ENCODE measurements around the gene CSPG4.
"Not testable (repeated sequence)": the region's sequence is repeated elsewhere in the genome, so short reads cannot be mapped to it uniquely, and the experiment has no call there.

The CSPG4 gene

GRCh38 chr15:75738014-75738646, 25.5 kb upstream of the CSPG4 start:
- no peak for DNase-seq

DNA sequence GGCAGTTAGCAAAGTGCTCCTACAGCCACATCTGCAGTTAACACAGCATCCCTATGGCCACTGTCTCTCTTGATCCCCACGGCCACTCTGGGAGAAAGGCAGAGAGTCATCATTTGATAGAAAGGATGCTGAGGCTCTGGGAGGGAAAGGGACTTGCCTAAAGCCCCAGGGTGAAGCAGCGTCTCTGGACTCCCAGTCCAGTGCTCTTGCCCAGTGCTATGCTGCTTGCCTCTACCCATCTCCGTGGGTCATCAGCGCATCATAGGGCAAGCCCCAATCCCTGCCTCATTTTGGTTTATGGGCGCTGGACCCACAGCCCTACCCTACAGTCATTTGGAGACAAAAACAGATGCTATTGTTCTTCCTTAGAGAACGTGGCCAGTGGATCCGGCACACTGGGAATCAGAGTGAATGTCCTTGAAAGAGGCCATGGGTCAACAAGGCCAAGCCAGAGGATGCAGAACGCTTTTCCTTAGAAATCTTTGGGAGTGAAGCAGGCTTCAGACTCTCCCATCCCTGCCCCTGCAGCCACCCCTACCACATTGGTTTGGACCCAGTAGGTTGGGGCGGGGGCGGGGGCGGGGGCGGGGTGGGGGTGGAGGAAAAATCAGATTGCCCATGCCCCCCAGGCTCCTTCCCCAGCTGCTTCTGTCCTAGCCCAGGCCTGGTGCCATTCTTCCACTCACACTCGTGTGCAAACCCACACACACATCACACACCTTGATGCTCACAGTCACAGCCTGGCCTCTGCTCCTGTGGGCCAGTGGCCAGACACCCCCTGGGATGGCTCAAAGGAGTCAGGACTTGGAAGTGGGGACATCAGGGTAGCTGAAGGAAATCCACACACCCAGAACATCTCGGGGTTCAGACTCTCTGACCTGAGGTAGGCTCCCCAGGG, 24.7 kb upstream of the CSPG4 start:
- not testable (repeated sequence) for DNase-seq

GRCh38 chr15:75736256-75736655, 23.6 kb upstream of the CSPG4 start:
- DNase-seq = no peak

DNA sequence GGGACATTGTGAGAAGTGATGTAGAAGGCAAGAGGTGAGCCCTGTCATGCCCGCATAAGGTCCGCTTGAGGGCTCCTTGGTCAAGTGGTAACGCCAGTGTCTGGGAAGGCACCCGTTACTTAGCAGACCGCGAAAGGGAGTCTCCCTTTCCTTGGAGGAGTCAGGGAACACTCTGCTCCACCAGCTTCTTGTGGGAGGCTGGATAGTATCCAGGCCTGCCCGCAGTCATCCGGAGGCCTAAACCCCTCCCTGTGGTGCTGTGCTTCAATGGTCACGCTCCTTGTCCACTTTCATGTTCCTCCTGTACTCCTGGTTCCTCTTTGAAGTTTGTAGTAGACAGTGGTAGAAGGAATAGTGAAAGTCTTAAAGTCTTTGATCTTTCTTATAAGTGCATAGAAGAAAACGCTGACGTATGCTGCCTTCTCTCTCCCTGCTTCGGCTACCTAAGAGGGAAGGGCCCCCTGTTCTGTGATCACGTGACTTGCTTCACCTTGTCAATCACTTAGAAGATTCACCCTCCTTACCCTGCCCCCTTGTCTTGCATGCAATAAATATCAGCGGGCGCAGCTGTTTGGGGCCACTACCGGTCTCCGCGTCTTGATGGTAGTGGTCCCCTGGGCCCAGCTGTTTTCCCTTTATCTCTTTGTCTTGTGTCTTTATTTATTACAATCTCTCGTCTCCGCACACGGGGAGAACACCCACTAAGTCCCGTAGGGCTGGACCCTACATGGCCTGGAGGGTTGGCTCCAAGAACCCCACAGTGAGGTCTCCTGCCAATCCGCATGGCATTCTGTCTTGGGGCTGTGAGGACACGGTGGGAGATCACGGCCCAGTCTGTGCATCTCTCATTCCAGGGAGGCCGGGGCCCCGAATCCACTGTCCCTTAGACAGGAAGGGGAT, 22.5 kb upstream of the CSPG4 start:
- not testable (repeated sequence) for DNase-seq

- no peak for DNase-seq
Observed at GRCh38 chr15:75733761-75734651, 21.4 kb upstream of the CSPG4 start.

GRCh38 chr15:75732809-75733451, 20.3 kb upstream of the CSPG4 start:
- peak; percentile 83 for DNase-seq

- DNase-seq = no peak
Observed at GRCh38 chr15:75732177-75732808, 19.6 kb upstream of the CSPG4 start.

DNA sequence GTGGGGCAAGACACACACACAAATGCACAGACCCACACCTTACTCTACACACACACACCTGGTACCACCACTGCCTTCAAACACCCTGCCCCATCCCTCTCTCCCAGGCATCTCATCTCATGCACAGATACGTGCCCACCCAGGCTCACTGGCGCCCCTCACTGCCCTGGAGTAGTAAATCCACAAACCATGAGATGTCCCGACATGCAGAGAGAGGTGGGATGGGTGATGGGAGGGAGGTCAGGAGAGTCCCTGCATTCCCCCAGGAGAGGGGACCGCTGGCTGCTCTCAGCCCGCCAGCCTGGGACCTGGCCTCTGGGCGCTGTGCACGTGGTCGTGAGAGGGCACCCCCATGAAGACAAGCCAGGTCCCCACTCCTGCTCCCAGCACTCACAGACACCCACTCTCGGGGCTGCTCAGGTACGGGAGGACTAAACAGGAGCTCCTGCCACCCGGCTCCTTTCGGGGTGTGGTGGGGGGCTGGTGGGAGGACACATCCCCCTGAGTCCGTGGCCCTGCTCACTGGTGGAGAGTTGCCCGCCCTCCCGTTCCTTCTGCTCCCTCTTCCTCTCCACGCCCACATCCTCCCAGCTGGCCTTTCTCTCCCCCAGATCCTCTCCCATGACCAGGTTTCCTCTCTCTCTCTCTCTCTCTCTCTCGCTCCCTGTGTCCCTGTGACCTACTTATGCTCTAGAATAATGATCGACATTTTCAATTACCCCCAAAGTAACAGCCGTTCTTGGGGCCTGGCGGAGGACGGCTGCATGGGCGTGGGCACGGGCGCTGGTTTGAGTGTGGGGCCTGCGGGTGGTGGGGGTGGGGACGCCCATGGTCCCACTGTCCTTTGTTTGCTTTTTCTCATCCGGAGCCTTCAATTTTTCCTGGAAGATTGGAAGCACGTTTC, 18.9 kb upstream of the CSPG4 start:
- DNase-seq = no peak

DNA sequence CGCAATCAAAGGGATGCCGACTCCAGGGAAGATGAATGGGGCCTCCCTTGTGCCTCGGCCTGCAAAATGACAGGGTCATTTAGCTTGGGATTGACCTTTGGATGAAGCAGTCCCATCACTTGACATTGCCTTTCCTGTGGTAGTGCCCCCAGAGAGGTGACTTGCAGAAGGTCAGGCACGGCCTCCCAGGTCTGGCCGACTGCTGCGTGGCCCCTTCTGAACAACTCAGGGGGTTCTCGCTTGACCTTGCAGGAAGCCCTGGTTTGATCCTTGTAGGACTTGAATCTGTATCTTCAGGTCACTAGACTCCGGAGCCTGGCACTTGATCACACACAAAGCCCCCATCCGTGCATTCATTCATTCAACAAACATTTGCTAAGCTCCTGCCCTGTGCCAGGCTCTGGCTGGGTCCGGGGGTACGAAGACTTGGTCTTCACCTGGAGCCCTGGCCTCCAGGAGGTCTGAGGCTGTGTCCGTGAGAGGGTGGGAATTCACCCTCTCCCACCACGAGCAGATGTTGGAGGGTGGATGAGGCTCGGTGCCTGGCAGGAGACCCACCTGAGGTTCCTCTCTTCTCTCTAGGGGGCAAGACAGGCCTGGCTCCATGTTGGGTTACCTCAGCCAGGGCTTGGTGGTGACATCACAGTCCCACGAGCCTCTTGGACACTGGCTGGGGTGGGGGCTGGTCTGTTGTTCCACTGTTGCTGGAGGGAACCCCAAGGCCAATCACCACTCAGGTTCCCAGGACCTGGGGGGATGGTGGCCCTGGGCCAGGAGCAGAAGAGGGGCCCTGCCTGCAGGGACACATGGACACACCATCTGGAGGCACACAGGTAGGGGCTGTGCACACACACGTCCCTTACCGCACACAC, 18.0 kb upstream of the CSPG4 start:
- not testable (repeated sequence) for DNase-seq

- DNase-seq = no peak
Observed at GRCh38 chr15:75729326-75730069, 16.9 kb upstream of the CSPG4 start.

GRCh38 chr15:75727851-75728715, 15.4 kb upstream of the CSPG4 start:
- DNase-seq = peak; percentile 41

DNA sequence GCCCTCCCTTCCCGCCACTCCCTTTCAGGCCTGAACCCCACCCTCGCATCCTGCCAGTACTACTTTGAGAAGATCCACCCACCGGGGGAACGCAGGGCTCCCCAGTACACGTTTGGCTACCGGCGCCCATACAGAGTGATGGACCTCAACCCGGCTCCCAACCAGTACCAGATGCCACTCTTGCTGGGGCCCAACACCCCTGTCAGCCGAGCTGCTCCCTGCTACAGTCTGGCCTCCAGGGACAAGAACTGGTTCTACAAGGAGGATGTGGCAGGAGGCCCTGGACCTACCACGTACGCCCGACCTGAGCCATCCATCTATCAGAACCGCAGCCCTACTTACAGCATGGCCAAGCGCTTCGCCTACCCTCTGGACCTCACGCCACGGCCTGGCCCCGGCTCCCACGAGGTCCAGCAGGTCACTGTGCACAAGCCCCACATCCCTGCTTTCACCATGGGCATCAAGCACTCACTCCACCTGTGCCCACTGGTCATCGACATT, 14.4 kb upstream of the CSPG4 start:
- DNase-seq = no peak

- DNase-seq = no peak
Observed at GRCh38 chr15:75725719-75726607, 13.3 kb upstream of the CSPG4 start.

- no peak for DNase-seq
Observed at GRCh38 chr15:75725006-75725718, 12.5 kb upstream of the CSPG4 start.
